CD4-positive, alpha-beta T cell treated with Interleukin-17A for 1 hour (primary cell): ENCODE measurements around the gene SERTAD1.
"Not testable (repeated sequence)": the region's sequence is repeated elsewhere in the genome, so short reads cannot be mapped to it uniquely, and the experiment has no call there.

ENCODE experiments used
- DNase-seq: peaks from one replicate; pipeline ENCODE4 v3.0.0-alpha.2; 2020

The SERTAD1 gene

GRCh38 chr19:40449506-40449905 lies 23.7 kb upstream of the SERTAD1 start:
- DNase-seq, result no peak

- DNase-seq, result no peak
Observed at GRCh38 chr19:40446263-40446784, 20.5 kb upstream of the SERTAD1 start.

GRCh38 chr19:40445780-40446262 lies 20.0 kb upstream of the SERTAD1 start:
- no peak for DNase-seq

- no peak for DNase-seq
Observed at GRCh38 chr19:40444825-40445312, 19.1 kb upstream of the SERTAD1 start.

GRCh38 chr19:40444000-40444824 lies 18.4 kb upstream of the SERTAD1 start, which contains the start of gene SERTAD3:
Gene SERTAD3, minus strand, starts transcription at chr19:40444335. Its CDS starts 2,255 bp downstream, at chr19:40442080.
- DNase-seq, result peak; percentile 96

GRCh38 chr19:40443131-40443999 lies 17.6 kb upstream of the SERTAD1 start:
- peak; percentile 100 for DNase-seq

GRCh38 chr19:40442328-40443130 lies 16.7 kb upstream of the SERTAD1 start:
- no peak for DNase-seq

- no peak for DNase-seq
Observed at GRCh38 chr19:40441719-40442253, 16.0 kb upstream of the SERTAD1 start.

GRCh38 chr19:40438284-40438683 lies 12.5 kb upstream of the SERTAD1 start:
- DNase-seq, result no peak

GRCh38 chr19:40433391-40434216 lies 7.8 kb upstream of the SERTAD1 start:
- DNase-seq, result peak; percentile 56

- DNase-seq, result not testable (repeated sequence)
Observed at GRCh38 chr19:40432760-40433159, 7.0 kb upstream of the SERTAD1 start.

- DNase-seq, result no peak
Observed at GRCh38 chr19:40431698-40432097, 5.9 kb upstream of the SERTAD1 start.

- not testable (repeated sequence) for DNase-seq
Observed at GRCh38 chr19:40430242-40430641, 4.5 kb upstream of the SERTAD1 start.

GRCh38 chr19:40428197-40428596 lies 2.4 kb upstream of the SERTAD1 start:
- not testable (repeated sequence) for DNase-seq

GRCh38 chr19:40424637-40425449 lies 949 bp downstream of the SERTAD1 start:
- DNase-seq, result no peak

- no peak for DNase-seq
Observed at GRCh38 chr19:40423938-40424337, 1.9 kb downstream of the SERTAD1 start.

GRCh38 chr19:40422748-40423566 lies 2.8 kb downstream of the SERTAD1 start:
- no peak for DNase-seq

- no peak for DNase-seq
Observed at GRCh38 chr19:40421993-40422747, 3.6 kb downstream of the SERTAD1 start.
